OCI-LY1 (cell line): ENCODE results near the gene CTDSP1.

Source experiments
- H2AFZ ChIP-seq: fragments of 200-600 bp; sonication (generic), shearing (Covaris generic); 2 replicates; pipeline ENCODE4 v1.6.0; 2014; ENCODE audit warnings: antibody characterized with exemption, mild to moderate bottlenecking, low read length
- H3F3A ChIP-seq: fragments of 200-600 bp; sonication (generic), shearing (Covaris generic); 2 replicates; pipeline ENCODE4 v1.6.0; 2014; ENCODE audit warnings: mild to moderate bottlenecking, antibody characterized with exemption, low read length, moderate library complexity; ENCODE audit not compliant: insufficient read depth
- H3K27ac ChIP-seq: fragments of 200-600 bp; sonication (generic); 2 replicates; pipeline ENCODE4 v1.5.1; 2014; ENCODE audit warnings: low read length, mixed run types, mild to moderate bottlenecking, low read depth; ENCODE audit not compliant: poor library complexity, severe bottlenecking
- H3K27me3 ChIP-seq: fragments of 200-600 bp; sonication (generic); 2 replicates; pipeline ENCODE4 v1.6.0; 2014; ENCODE audit warnings: antibody characterized with exemption, mild to moderate bottlenecking, low read length, moderate library complexity; ENCODE audit not compliant: insufficient read depth
- H3K36me3 ChIP-seq: fragments of 200-600 bp; sonication (generic); 2 replicates; pipeline ENCODE4 v1.6.1; 2014; ENCODE audit warnings: mild to moderate bottlenecking, antibody characterized with exemption, low read length, moderate library complexity, mixed read lengths; ENCODE audit not compliant: insufficient read depth
- H3K4me1 ChIP-seq: fragments of 200-600 bp; sonication (generic); 2 replicates; pipeline ENCODE4 v1.5.1; 2014; ENCODE audit warnings: mild to moderate bottlenecking, low read length, moderate library complexity; ENCODE audit not compliant: insufficient read depth, severe bottlenecking
- H3K4me2 ChIP-seq: fragments of 200-600 bp; sonication (generic), shearing (Covaris generic); 2 replicates; pipeline ENCODE4 v1.6.1; 2014; ENCODE audit warnings: low read length
- H3K4me3 ChIP-seq: fragments of 200-600 bp; sonication (generic); 2 replicates; pipeline ENCODE4 v1.5.1; 2014; ENCODE audit warnings: low read length, low read depth, mild to moderate bottlenecking, mixed read lengths; ENCODE audit not compliant: poor library complexity, severe bottlenecking
- H3K79me2 ChIP-seq: fragments of 200-600 bp; shearing (Covaris generic); 2 replicates; pipeline ENCODE4 v1.6.1; 2016; ENCODE audit warnings: mixed run types, low read length, mixed read lengths; ENCODE audit not compliant: insufficient read depth
- H3K9ac ChIP-seq: fragments of 200-600 bp; sonication (generic), shearing (Covaris generic); 2 replicates; pipeline ENCODE4 v1.6.1; 2014; ENCODE audit warnings: mild to moderate bottlenecking, low read length, mixed read lengths
- H3K9me2 ChIP-seq: fragments of 200-600 bp; sonication (generic), shearing (Covaris generic); 2 replicates; pipeline ENCODE4 v1.6.1; 2014; ENCODE audit warnings: low read depth, mild to moderate bottlenecking, low read length, mixed read lengths
- H3K9me3 ChIP-seq: fragments of 200-600 bp; shearing (Covaris generic); 2 replicates; pipeline ENCODE4 v1.6.1; 2014; ENCODE audit warnings: low read length, mixed read lengths
- H4K20me1 ChIP-seq: fragments of 200-600 bp; sonication (generic), shearing (Covaris generic); 2 replicates; pipeline ENCODE4 v1.6.0; 2016; ENCODE audit warnings: mild to moderate bottlenecking, low read length; ENCODE audit not compliant: insufficient read depth
- CTCF ChIP-seq: fragments of 200-600 bp; sonication (generic), shearing (Covaris generic); IDR thresholded peaks from 2 replicates; pipeline ENCODE4 v1.5.1; 2017; ENCODE audit warnings: mild to moderate bottlenecking, antibody characterized with exemption, low read length, moderate library complexity, mixed read lengths
- EZH2 ChIP-seq: fragments of 200-600 bp; sonication (generic), shearing (Covaris generic); IDR thresholded peaks from 2 replicates; pipeline ENCODE4 v1.8.0; 2017; ENCODE audit warnings: borderline replicate concordance, mixed run types, mild to moderate bottlenecking, antibody characterized with exemption, low read length, moderate library complexity, mixed read lengths

The CTDSP1 gene

GRCh38 chr2:218381916-218382366 lies 17.7 kb upstream of the CTDSP1 start, which contains the start of gene SLC11A1:
SLC11A1 (plus strand) TSS chr2:218382273; CDS start chr2:218382369, 96 bp downstream.
- peaks cover 13% of the 10 kb centered on the region for H3K27me3 ChIP-seq
- H3K4me3 ChIP-seq = no peak within 1 kb of the TSS
- H3F3A ChIP-seq = no peaks in the 10 kb centered on the region
- H3K9ac ChIP-seq = no peak within 1 kb of the TSS
- H3K4me1 ChIP-seq = no peaks in the 10 kb centered on the region
- H3K4me2 ChIP-seq = no peak within 1 kb of the TSS; the same call in 1 of the 2 replicates
- H3K9me3 ChIP-seq = no peaks in the 10 kb centered on the region
- H3K27ac ChIP-seq = no peak within 1 kb of the TSS
- no peaks in the 10 kb centered on the region for H4K20me1 ChIP-seq
- H3K9me2 ChIP-seq = no peaks in the 10 kb centered on the region
- H3K36me3 ChIP-seq = no peaks in the 10 kb centered on the region
- TF ChIP-seq CTCF = no peak
- TF ChIP-seq EZH2 = no peak
- H3K79me2 ChIP-seq = no peaks in the 10 kb centered on the region
- H2AFZ ChIP-seq = no peak within 1 kb of the TSS

- Histone ChIP-seq H3K9me3 (no peaks in the 10 kb centered on the region), H3K79me2 (no peaks in the 10 kb centered on the region), H3K9ac (no peak overlapping the region), H2AFZ (no peak overlapping the region), H3K9me2 (no peaks in the 10 kb centered on the region), H3K36me3 (no peaks in the 10 kb centered on the region), H3K4me3 (no peak overlapping the region), H3F3A (no peaks in the 10 kb centered on the region), H3K27ac (no peak overlapping the region), H3K27me3 (peaks cover 13% of the 10 kb centered on the region), H3K4me2 (no peak overlapping the region), H4K20me1 (no peaks in the 10 kb centered on the region), H3K4me1 (no peaks in the 10 kb centered on the region)
- TF ChIP-seq EZH2 (no peak), CTCF (no peak)
Observed at GRCh38 chr2:218382785-218383184, 16.9 kb upstream of the CTDSP1 start.

GRCh38 chr2:218383892-218384519 lies 15.7 kb upstream of the CTDSP1 start:
- Histone ChIP-seq H3K27me3 (peaks cover 13% of the 10 kb centered on the region), H3K4me2 (no peak overlapping the region), H3K9me3 (no peaks in the 10 kb centered on the region), H3K9ac (no peak overlapping the region), H4K20me1 (no peaks in the 10 kb centered on the region), H3K79me2 (no peaks in the 10 kb centered on the region), H3K36me3 (no peaks in the 10 kb centered on the region), H3K9me2 (no peaks in the 10 kb centered on the region), H2AFZ (no peak overlapping the region), H3K27ac (no peak overlapping the region), H3F3A (no peaks in the 10 kb centered on the region), H3K4me1 (no peaks in the 10 kb centered on the region), H3K4me3 (no peak overlapping the region)
- no peak for TF ChIP-seq CTCF
- no peak for TF ChIP-seq EZH2
